LNCaP clone FGC (cell line): ENCODE measurements around the gene SSPN.

ENCODE experiments used
- DNase-seq: peaks from one replicate; pipeline ENCODE4 v3.0.0-alpha.2; 2011; ENCODE audit warnings: low read depth
- H3K4me3 ChIP-seq: 2 replicates; pipeline ENCODE4 v1.5.1; 2011; ENCODE audit warnings: mild to moderate bottlenecking, low read depth, low read length, control low read depth
- TF ChIP-seq, protein P1 (sequence below): IDR thresholded peaks from 2 replicates; pipeline ENCODE4 v1.5.1; 2012; ENCODE audit warnings: mild to moderate bottlenecking; ENCODE audit not compliant: control insufficient read depth, insufficient read depth; ENCODE audit errors: extremely low read depth

The SSPN gene

DNA sequence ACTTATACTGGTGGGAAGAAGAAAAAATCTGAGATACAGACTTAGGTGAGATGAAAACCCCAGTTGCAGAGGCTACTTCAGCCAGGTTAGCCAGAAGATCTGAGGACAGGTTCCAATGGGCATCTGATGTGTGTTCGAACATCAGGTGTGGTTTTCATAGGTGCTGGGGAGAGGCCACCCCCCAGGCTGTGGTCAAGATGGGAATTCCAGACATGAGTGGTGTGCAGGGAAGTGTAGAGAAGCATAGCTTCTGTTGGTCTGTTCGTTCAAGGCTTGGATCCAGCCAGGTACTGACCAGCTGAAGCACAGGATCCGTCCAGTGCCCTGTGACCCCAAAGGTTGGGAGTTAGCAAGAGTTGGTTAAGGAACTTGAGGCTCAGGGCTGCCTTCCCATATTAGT is 85.5 kb downstream of the SSPN start:
- no peak overlapping the region for H3K4me3 ChIP-seq
- DNase-seq = no peak
- TF ChIP-seq, protein P1, sequence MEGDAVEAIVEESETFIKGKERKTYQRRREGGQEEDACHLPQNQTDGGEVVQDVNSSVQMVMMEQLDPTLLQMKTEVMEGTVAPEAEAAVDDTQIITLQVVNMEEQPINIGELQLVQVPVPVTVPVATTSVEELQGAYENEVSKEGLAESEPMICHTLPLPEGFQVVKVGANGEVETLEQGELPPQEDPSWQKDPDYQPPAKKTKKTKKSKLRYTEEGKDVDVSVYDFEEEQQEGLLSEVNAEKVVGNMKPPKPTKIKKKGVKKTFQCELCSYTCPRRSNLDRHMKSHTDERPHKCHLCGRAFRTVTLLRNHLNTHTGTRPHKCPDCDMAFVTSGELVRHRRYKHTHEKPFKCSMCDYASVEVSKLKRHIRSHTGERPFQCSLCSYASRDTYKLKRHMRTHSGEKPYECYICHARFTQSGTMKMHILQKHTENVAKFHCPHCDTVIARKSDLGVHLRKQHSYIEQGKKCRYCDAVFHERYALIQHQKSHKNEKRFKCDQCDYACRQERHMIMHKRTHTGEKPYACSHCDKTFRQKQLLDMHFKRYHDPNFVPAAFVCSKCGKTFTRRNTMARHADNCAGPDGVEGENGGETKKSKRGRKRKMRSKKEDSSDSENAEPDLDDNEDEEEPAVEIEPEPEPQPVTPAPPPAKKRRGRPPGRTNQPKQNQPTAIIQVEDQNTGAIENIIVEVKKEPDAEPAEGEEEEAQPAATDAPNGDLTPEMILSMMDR = no peak

GRCh38 chr12:26281320-26281719 is 85.9 kb downstream of the SSPN start:
- TF ChIP-seq, protein P1 = no peak
- DNase-seq = no peak
- H3K4me3 ChIP-seq = no peak overlapping the region

GRCh38 chr12:26282339-26282940 is 87.1 kb downstream of the SSPN start:
- TF ChIP-seq, protein P1 = no peak
- H3K4me3 ChIP-seq = no peak overlapping the region
- DNase-seq = no peak

DNA sequence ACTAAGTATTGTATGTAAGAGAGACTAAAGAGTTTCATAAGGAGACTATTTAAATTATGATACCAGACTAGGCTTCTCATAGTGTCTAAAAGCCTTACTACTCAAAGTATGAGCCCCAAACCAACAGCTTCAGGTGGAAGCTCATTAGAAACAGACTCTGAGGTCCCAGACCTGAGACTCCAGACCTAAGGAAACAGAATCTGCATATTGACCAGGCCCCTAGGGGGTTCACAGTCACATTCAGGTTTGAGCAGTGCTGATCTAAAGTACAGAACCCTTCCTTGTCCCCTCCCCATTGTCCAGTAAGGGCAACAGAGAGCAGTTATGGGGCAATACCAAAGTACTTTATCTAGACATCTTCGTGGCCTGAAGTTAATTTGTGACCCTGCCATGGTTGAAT is 87.7 kb downstream of the SSPN start:
- TF ChIP-seq, protein P1 = no peak
- H3K4me3 ChIP-seq = no peak overlapping the region
- DNase-seq = no peak

- H3K4me3 ChIP-seq = no peak overlapping the region
- TF ChIP-seq, protein P1 = no peak
- no peak for DNase-seq
Observed at GRCh38 chr12:26283617-26284016, 88.2 kb downstream of the SSPN start.

- DNase-seq = no peak
- TF ChIP-seq, protein P1 = no peak
- no peak overlapping the region for H3K4me3 ChIP-seq
Observed at GRCh38 chr12:26285401-26285800, 90.0 kb downstream of the SSPN start.

- TF ChIP-seq, protein P1 = no peak
- H3K4me3 ChIP-seq = no peak overlapping the region
- no peak for DNase-seq
Observed at GRCh38 chr12:26286186-26286585, 90.8 kb downstream of the SSPN start.
